Karpas-422 (cell line): Measurements from ENCODE around the gene DDIAS. TPM values are rescaled to one million over a fixed set of nuclear protein-coding genes. Genes with fewer than 3 reads are reported as not detected.

Source experiments
- DNase-seq: peaks from one replicate; pipeline ENCODE4 v3.0.0-alpha.2; 2015
- H2AFZ ChIP-seq: fragments of 200-600 bp; sonication (generic); 2 replicates; pipeline ENCODE4 v1.6.1; 2014; ENCODE audit warnings: antibody characterized with exemption, low read length, mixed read lengths
- H3K27ac ChIP-seq: fragments of 200-600 bp; sonication (generic); 2 replicates; pipeline ENCODE4 v1.5.1; 2014; ENCODE audit warnings: mild to moderate bottlenecking, low read length, moderate library complexity
- H3K27me3 ChIP-seq: fragments of 200-600 bp; sonication (generic); 2 replicates; pipeline ENCODE4 v1.6.1; 2014; ENCODE audit warnings: low read length, mixed read lengths
- H3K36me3 ChIP-seq: fragments of 200-600 bp; sonication (generic); 2 replicates; pipeline ENCODE4 v1.6.1; 2014; ENCODE audit warnings: low read length, mixed read lengths; ENCODE audit not compliant: insufficient read depth
- H3K4me1 ChIP-seq: fragments of 200-600 bp; sonication (generic); 2 replicates; pipeline ENCODE4 v1.6.1; 2014; ENCODE audit warnings: mild to moderate bottlenecking, low read length, mixed read lengths
- H3K4me2 ChIP-seq: fragments of 200-600 bp; sonication (generic); 2 replicates; pipeline ENCODE4 v1.6.1; 2014; ENCODE audit warnings: low read length, low read depth, mild to moderate bottlenecking; ENCODE audit not compliant: poor library complexity, severe bottlenecking
- H3K4me3 ChIP-seq: fragments of 200-600 bp; sonication (generic); 2 replicates; pipeline ENCODE4 v1.5.1; 2014; ENCODE audit warnings: mild to moderate bottlenecking, antibody characterized with exemption, low read length, mixed read lengths
- H3K79me2 ChIP-seq: fragments of 200-600 bp; sonication (generic); 2 replicates; pipeline ENCODE4 v1.6.1; 2014; ENCODE audit warnings: mild to moderate bottlenecking, low read length, mixed read lengths
- H3K9ac ChIP-seq: fragments of 200-600 bp; sonication (generic); 2 replicates; pipeline ENCODE4 v1.6.0; 2014; ENCODE audit warnings: low read length
- H3K9me2 ChIP-seq: fragments of 200-600 bp; sonication (generic), shearing (Covaris generic); replicated peaks from 2 replicates; pipeline ENCODE4 v1.6.0; 2014; ENCODE audit warnings: mild to moderate bottlenecking, low read length, moderate library complexity; ENCODE audit not compliant: insufficient read depth
- H3K9me3 ChIP-seq: fragments of 300-700, 200-600 bp; sonication (generic); 2 replicates; pipeline ENCODE4 v1.6.1; 2014; ENCODE audit warnings: low read length, mixed read lengths
- H4K20me1 ChIP-seq: fragments of 200-600 bp; sonication (generic); 2 replicates; pipeline ENCODE4 v1.6.1; 2014; ENCODE audit warnings: mild to moderate bottlenecking, antibody characterized with exemption, low read length, low read depth; ENCODE audit not compliant: insufficient read depth
- total RNA-seq: library from RNA; depleted of rRNA; stranded (reverse); fragments of >200 nt; shearing (Covaris generic); gene quantifications from 2 replicates; pipeline ENCODE4 v1.2.3, GENCODE V29; 2014; ENCODE audit warnings: low replicate concordance

The DDIAS gene
- total RNA-seq, 1 experiment from 2014 or later = 26.8 TPM

- H3K27me3 ChIP-seq = no peaks in the 10 kb centered on the region
- H3K36me3 ChIP-seq = no peaks in the 10 kb centered on the region
- no peaks in the 10 kb centered on the region for H3K9me2 ChIP-seq
- H3K4me3 ChIP-seq = no peak overlapping the region
- no peak overlapping the region for H2AFZ ChIP-seq
- no peak overlapping the region for H3K4me2 ChIP-seq
- peaks cover 2% of the 10 kb centered on the region for H3K4me1 ChIP-seq
- no peak overlapping the region for H3K27ac ChIP-seq
- no peaks in the 10 kb centered on the region for H3K79me2 ChIP-seq
- no peak for DNase-seq
- H4K20me1 ChIP-seq = peaks cover 11% of the 10 kb centered on the region; the same call in 1 of the 2 replicates
- no peak overlapping the region for H3K9ac ChIP-seq
- H3K9me3 ChIP-seq = no peaks in the 10 kb centered on the region
These were observed 29.0 kb upstream of the DDIAS start for GRCh38 chr11:82872377-82873150.

- Histone ChIP-seq H3K79me2 (no peaks in the 10 kb centered on the region), H4K20me1 (peaks cover 11% of the 10 kb centered on the region; the same call in 1 of the 2 replicates), H3K27ac (no peak overlapping the region), H3K36me3 (no peaks in the 10 kb centered on the region), H3K9me2 (no peaks in the 10 kb centered on the region), H3K9me3 (no peaks in the 10 kb centered on the region; the same call in 1 of the 2 replicates), H3K4me2 (no peak overlapping the region), H2AFZ (no peak overlapping the region), H3K9ac (no peak overlapping the region), H3K4me1 (no peaks in the 10 kb centered on the region), H3K27me3 (no peaks in the 10 kb centered on the region), H3K4me3 (no peak overlapping the region)
- no peak for DNase-seq
These were observed 27.6 kb upstream of the DDIAS start for GRCh38 chr11:82873919-82874333.

DNA sequence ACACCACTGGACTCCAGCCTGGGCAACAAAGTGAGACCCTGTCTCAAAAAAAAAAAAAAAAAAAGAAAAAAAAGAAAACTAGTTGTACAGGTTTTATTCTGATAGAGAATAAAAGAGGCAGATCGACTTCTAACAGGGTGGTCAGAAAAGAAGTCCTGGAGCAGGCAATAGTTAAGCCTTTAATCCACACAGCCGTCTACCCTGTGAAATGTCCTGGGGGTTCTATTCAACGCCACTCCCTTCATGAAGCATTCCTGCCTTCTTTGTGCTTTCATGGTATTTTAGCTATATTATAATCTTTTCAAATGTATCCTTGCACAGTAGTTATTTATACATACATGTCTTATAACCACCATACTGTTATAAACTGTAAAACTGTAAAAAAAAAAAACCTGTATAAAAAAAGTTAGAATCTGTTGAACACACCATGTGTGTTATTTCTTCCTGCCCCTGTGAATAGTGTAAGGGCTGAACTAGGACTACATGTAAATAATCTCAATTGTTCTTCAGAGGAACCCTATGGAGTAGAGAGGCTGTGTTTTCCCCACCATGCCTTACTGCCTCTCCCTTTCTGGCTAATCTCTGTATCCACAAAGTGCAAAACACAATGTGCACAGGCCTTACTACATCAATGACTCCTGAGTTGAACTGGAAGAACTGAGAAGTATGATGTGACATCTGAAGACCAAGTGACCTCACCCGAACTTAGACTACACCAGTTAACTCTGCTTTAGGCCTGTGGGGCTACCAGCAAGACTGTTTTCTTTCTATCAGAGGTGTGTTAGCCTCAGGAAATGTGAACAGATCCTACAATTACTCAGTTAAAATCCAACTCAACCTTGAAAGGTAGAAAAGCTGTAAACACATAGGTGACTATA is 26.7 kb upstream of the DDIAS start:
- Histone ChIP-seq H3K79me2 (no peaks in the 10 kb centered on the region), H3K4me1 (no peaks in the 10 kb centered on the region), H3K9ac (no peak overlapping the region), H2AFZ (no peak overlapping the region), H3K9me3 (no peaks in the 10 kb centered on the region; the same call in 1 of the 2 replicates), H4K20me1 (peaks cover 11% of the 10 kb centered on the region; the same call in 1 of the 2 replicates), H3K27me3 (no peaks in the 10 kb centered on the region), H3K4me3 (no peak overlapping the region), H3K4me2 (no peak overlapping the region), H3K9me2 (no peaks in the 10 kb centered on the region), H3K36me3 (no peaks in the 10 kb centered on the region), H3K27ac (no peak overlapping the region)
- no peak for DNase-seq

GRCh38 chr11:82883853-82884252 is 17.7 kb upstream of the DDIAS start:
- H3K9ac ChIP-seq = no peak overlapping the region
- peaks cover 15% of the 10 kb centered on the region for H4K20me1 ChIP-seq
- H3K9me2 ChIP-seq = no peaks in the 10 kb centered on the region
- H3K4me2 ChIP-seq = no peak overlapping the region
- no peaks in the 10 kb centered on the region for H3K36me3 ChIP-seq
- H3K4me1 ChIP-seq = peaks cover under 1% of the 10 kb centered on the region
- H3K27me3 ChIP-seq = no peaks in the 10 kb centered on the region
- no peaks in the 10 kb centered on the region for H3K9me3 ChIP-seq
- DNase-seq = no peak
- 0 out of 2 replicates have a peak, but pooled peaks cover 4% of the 10 kb centered on the region for H3K79me2 ChIP-seq
- no peak overlapping the region for H2AFZ ChIP-seq
- no peak overlapping the region for H3K27ac ChIP-seq
- H3K4me3 ChIP-seq = no peak overlapping the region

GRCh38 chr11:82889133-82890001 is 12.2 kb upstream of the DDIAS start:
- no peaks in the 10 kb centered on the region for H3K36me3 ChIP-seq
- no peaks in the 10 kb centered on the region for H3K9me2 ChIP-seq
- H3K79me2 ChIP-seq = peaks cover 4% of the 10 kb centered on the region; the same call in 1 of the 2 replicates
- peak overlapping the region; percentile 24 for H3K4me2 ChIP-seq
- H4K20me1 ChIP-seq = peaks cover 30% of the 10 kb centered on the region
- H2AFZ ChIP-seq = no peak overlapping the region
- H3K9me3 ChIP-seq = no peaks in the 10 kb centered on the region
- H3K27ac ChIP-seq = no peak overlapping the region
- peaks cover 19% of the 10 kb centered on the region for H3K4me1 ChIP-seq
- no peak overlapping the region for H3K4me3 ChIP-seq
- peak; percentile 66 for DNase-seq
- H3K9ac ChIP-seq = no peak overlapping the region
- H3K27me3 ChIP-seq = no peaks in the 10 kb centered on the region

GRCh38 chr11:82890002-82890341 is 11.6 kb upstream of the DDIAS start:
- peaks cover 30% of the 10 kb centered on the region for H4K20me1 ChIP-seq
- DNase-seq = no peak
- H3K9ac ChIP-seq = no peak overlapping the region
- H3K27me3 ChIP-seq = no peaks in the 10 kb centered on the region
- H3K9me3 ChIP-seq = no peaks in the 10 kb centered on the region
- no peak overlapping the region for H3K27ac ChIP-seq
- H3K9me2 ChIP-seq = no peaks in the 10 kb centered on the region
- no peak overlapping the region for H3K4me3 ChIP-seq
- H3K79me2 ChIP-seq = peaks cover under 1% of the 10 kb centered on the region; the same call in 1 of the 2 replicates
- no peaks in the 10 kb centered on the region for H3K36me3 ChIP-seq
- H2AFZ ChIP-seq = no peak overlapping the region
- no peak overlapping the region for H3K4me2 ChIP-seq
- peaks cover 19% of the 10 kb centered on the region for H3K4me1 ChIP-seq

- Histone ChIP-seq H3K27me3 (no peaks in the 10 kb centered on the region), H3K27ac (no peak overlapping the region), H3K9me3 (no peaks in the 10 kb centered on the region), H3K4me2 (no peak overlapping the region), H3K4me3 (no peak overlapping the region), H3K36me3 (no peaks in the 10 kb centered on the region; the same call in 1 of the 2 replicates), H3K4me1 (peaks cover 29% of the 10 kb centered on the region), H2AFZ (no peak overlapping the region), H3K79me2 (no peaks in the 10 kb centered on the region; the same call in 1 of the 2 replicates), H3K9ac (no peak overlapping the region), H4K20me1 (peaks cover 30% of the 10 kb centered on the region), H3K9me2 (no peaks in the 10 kb centered on the region)
- no peak for DNase-seq
These were observed 10.6 kb upstream of the DDIAS start for GRCh38 chr11:82890936-82891335.
